ENCODE results near the gene GJA9.
"Not testable (repeated sequence)": the region's sequence is repeated elsewhere in the genome, so short reads cannot be mapped to it uniquely, and the experiment has no call there.

Gene GJA9

DNA sequence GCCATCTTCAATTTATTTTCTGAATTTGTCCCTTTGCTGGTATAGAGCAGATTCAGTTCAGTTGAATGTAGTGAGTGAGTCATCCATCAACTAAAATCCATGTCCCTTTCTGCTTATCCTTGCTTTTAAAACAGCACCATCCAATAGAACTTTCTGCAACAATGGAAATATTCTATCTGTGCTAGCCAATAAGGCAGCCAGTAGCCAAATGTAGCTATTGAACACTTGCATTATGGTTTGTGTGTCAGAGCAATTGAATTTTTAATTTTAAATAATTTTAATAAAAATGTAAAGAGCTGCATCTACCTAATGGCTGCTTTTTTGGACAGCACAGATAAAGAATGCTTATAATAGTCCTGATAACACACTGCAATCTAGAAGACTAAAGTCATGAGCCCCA is at the start of gene GJA9:
Gene GJA9 (minus strand): TSS at position 101 of the 400 bp plus-strand sequence. CDS start 5,489 bp downstream, outside the sequence.
- no peak for DNase-seq

GRCh38 chr1:38929476-38929875 is 48.1 kb upstream of the GJA9 start:
- no peak for DNase-seq

DNA sequence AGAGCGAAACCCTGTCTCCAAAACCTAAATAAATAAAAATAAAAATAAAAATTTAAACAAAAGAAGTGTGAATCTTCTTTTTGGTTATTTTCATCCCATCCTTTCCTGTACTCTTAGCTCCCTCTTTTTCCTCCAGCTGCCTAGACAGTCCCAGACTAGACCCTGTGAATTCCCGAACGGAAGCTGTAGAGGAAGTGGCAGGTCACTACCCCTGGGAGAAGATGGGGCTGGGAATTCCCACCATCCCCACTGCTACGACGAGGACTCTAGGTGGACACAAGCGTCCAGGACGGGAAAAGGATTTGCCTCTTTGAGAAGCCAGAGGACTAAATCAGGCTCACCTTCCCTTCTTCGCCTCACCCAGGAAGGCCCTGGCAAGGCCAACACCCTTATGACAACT is 47.7 kb upstream of the GJA9 start:
- DNase-seq = no peak

- DNase-seq = no peak
Observed at GRCh38 chr1:38926091-38926490, 44.7 kb upstream of the GJA9 start.

DNA sequence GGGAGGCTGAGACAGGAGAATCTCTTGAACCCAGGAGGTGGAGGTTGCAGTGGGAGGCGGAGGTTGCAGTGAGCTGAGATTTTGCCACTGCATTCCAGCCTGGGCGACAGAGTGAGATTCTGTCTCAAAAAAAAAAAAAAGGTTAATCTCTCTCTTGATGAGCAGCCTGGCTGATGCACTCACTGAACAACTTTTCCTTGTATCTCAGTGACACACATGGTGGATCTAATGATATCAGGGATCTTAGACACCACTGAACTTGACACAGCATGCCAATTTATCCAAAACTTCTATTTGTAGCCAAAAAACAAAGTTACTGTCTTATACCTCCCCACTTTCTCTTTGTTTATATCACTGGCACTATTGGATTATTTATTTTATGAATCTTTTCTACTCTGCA is 44.0 kb upstream of the GJA9 start:
- no peak for DNase-seq

- DNase-seq = no peak
Observed at GRCh38 chr1:38923607-38924006, 42.2 kb upstream of the GJA9 start.

- DNase-seq = no peak
Observed at GRCh38 chr1:38919130-38919529, 37.7 kb upstream of the GJA9 start.

DNA sequence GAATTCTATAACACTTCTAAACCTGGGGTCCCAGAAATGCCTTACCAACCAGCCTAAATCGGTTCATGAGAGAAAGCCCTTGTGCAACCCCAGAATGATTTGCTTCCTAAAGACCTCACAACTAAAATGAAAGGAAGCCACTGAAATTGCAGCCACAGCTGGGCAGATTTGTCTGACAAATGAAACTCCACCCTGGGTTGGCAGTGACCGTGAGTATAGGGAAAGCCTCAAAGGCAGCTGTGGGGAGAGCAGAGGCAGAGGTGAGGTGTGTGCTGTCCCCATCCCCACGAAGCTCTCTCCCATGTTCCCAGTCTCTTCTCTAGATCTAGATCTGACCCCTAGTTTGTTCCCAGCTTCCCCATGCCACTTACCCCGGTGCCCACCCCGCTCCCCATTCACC is 37.2 kb upstream of the GJA9 start:
- no peak for DNase-seq

DNA sequence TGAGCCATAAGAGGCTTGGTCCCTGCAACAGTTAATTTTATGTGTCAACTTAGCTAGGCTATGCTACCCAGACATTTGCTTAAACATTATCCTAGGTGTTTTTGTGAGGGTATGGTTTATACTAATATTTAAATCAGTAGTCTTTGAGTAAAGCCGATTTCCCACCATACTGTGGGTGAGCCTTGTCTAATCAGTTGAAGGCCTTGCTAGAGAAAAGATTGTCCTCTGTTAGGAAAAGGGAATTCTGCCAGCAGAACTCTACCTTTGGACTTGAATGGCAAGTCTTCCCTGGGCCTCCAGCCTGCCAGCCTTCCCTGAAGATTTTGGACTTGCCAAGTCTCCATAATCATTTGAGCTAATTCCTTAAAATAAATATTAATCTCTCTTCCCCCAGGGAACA is 36.4 kb upstream of the GJA9 start:
- no peak for DNase-seq

GRCh38 chr1:38917337-38917736 is 36.0 kb upstream of the GJA9 start:
- no peak for DNase-seq

DNA sequence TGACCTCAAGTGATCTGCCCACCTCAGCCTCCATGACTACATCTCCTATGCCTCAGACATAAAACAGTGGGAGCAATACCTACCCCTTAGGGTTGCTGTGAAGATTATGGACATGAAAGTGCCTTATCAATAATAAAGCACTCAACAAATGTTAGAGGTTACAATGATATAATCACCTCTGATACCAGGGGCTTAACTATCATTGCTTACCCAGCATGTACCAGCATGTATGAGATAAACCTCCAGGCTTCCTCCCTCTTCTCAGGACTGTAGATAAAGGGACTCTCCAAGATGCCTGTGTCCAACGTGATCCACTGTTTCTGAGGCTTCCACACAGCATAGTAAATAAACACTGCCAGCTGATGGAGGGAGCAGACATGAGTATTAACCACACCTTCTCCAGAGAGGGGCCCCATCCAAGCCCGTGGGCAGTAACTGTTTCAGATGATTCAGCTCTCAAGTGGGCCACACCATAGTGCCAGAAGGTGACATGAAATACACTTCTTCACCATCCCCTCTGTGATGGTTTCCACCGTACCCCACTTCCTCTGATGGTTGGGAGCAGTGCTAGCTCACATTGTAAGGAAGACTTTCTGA is 34.1 kb upstream of the GJA9 start:
- DNase-seq = no peak

DNA sequence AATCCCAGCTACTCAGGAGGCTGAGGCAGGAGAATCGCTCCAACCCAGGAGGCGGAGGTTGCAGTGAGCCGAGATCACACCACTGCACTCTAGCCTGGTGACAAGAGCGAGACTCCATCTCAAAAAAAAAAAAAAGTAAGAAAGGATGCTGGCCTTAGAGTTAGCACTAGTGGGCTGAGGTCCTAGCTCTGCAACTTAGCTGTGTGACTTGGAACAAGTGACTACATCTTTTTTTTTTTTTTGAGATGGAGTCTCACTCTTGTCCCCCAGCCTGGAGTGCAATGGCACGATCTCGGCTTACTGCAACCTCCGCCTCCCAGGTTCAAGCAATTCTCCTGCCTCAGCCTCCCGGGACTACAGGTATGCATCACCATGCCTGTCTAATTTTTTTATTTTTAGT is 33.5 kb upstream of the GJA9 start:
- not testable (repeated sequence) for DNase-seq

DNA sequence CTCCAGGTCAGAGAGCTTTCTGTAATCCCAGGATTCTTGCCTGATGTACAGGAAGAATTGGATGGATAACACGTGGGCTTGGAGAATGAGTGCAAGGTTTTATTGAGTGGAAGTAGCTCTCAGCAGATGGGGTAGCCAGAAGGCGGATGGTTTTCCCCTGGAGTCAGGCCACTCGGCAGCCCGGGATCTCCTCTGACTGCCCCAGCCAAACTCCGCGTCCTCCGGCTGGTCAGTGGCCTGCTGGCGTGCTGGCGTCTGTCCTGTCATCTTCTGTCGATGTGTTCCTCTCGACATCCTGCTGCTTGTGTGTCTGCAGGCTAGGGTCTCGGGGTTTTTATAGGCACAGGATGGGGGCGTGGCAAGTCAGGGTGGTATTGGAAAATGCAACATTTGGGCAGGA is 27.4 kb upstream of the GJA9 start:
- no peak for DNase-seq

GRCh38 chr1:38905985-38906384 is 24.6 kb upstream of the GJA9 start:
- no peak for DNase-seq

DNA sequence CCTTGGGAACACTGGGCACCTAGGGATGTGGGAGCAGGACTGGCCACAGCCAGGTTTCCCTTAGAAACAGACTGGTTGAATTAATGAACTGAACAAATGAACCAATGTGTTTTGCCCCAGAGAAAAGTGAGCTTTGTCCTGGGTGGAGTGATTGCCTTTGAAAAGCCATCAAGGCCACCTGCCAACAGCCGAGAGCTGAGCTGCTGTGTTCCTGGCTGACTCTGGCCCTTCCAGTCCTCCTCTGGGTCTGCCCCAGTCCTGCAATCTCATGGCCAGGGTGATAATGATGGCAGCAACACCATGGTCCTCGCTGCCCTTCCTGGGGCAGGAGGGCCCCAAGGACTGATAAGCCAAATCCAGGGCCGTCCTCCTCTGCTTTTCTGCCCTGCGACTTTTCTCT is 18.2 kb upstream of the GJA9 start:
- no peak for DNase-seq

DNA sequence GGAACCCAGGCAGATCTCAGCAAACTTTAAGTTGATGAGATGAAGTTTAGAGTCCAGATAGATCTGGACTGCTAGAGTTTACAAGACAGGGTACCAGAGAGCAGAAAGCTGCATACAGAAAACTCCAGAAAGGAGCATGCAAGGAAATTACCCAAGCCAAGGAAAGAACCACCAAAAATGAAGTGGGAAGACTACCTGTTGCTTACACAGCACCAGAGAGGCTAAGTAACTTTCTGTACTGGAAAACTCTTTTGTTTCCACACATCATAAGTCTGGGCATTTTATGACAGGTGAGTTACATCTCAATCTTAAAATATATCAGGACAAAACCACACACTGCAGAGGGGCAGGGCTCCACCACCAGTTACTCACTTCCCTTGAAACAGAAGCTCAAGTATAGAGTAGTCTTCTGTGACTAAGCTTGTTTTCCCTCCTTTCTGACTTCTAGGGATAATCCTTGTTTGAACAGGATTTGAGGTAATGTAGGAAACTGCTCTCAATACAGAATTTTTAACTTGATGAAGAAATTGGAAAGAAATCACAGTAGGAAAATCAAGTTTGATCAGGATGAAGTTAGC is 17.4 kb upstream of the GJA9 start:
- no peak for DNase-seq

DNA sequence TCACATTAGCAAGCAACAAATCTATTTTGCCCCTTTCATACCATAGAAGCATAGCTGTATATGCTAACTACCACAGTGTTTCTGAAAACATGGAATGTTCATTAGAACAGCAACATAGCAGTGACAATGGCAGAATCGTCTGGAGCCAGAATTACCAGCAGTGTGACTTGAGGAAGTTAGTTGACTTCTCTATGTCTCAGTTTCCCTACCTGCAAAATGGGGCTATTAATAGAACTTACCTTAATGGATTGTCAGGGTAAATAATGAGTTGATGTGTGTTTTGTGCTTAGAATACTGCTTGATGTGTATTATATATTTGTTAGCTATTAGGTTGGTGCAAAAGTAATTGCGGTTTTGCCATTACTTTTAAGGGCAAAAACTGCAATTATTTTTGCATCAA is 14.8 kb upstream of the GJA9 start:
- DNase-seq = no peak

DNA sequence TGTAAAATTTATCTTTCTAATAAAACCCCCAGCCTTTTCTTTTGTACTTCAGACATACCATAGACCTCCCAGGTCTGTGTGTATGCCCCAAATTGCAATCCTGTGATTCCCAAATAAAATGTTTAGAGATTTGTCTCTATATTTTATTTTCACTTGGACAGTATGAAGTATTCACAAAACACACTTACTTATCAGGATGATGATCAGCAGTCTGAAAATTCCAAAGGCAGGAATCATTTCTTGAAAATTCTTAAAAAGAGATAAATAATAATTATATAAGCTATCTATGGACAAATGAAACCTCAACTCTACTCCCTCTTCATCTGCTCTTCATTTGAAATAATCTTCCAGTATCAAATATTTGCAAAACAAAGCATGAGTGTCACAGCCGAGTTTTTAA is 11.6 kb upstream of the GJA9 start:
- no peak for DNase-seq

DNA sequence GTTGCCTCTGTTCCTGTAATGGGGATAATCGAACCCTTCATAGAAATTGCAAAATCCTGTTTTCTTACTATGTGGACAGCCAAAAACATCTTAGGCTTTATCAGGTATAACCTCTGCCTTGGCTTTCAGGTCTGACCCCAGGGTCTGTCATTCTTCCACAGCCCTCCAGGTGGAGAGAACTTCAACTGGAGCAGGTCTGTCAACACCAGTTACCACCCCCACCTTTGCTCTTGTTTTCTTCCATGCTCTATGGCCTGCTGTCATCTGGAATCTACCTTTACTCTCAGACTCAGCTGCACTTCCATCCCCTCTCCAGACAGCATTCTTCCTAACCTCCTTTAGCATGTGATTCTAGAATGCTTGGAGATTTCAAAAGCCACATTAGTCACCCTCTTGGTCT is 10.4 kb upstream of the GJA9 start:
- DNase-seq = no peak

DNA sequence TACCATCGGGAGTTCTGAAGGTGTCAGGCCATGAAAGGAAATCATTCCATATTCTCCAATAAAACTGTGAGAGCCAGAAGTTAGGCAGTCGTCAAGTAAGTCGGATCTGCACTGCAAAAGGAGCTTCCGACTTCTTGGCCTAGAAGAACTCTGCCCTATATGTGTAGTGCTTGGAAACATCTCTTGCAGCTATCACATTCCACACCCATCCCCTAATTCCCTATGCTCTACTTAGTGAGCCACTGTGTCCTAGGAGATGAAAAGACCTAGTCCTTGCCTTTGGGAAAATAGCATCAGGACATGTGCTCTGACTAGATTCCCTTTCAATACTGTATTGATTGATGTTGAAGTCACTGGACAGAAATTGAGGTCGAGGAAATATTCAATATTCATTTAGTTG is 8.2 kb upstream of the GJA9 start:
- no peak for DNase-seq

GRCh38 chr1:38888423-38889333 is 7.3 kb upstream of the GJA9 start:
- DNase-seq = no peak

DNA sequence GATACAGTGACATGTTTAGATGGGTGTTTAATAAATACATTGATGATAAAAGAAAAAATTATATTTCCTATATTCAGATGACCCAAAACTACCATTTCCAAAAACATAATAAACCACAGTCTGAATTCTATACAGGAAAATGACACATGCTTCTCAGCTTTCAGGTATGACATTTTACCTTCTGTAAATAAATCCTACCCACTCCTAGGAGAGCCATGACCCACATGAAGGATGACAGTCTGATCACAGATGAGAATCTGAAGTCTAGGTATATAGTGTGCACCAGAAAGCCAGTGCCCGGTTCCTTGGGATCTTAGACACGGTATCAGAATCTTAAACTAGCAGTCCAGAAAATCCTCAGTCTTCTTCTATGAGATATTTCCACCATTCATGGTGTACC is 3.7 kb upstream of the GJA9 start:
- DNase-seq = no peak

- no peak for DNase-seq
Observed at GRCh38 chr1:38875811-38876210, 5.6 kb downstream of the GJA9 start.

Data from activated T-cell treated with anti-CD3 and anti-CD28 coated beads, Interleukin-2, amount 50 U/mL, for 1 hour (primary cell).